Dermis microvascular lymphatic vessel endothelial cell (primary cell): ENCODE results near the gene FAM111A. TPM values are rescaled to one million over a fixed set of nuclear protein-coding genes. Genes with fewer than 3 reads are reported as not detected.
"Not testable (repeated sequence)": the region's sequence is repeated elsewhere in the genome, so short reads cannot be mapped to it uniquely, and the experiment has no call there.

Experiments used
- DNase-seq, 2 donors: peaks; one replicate each; pipeline versions ENCODE4 v3.0.0 to v3.0.0-alpha.2; 2010; ENCODE audit warnings: low read depth in 2 of 2
- total RNA-seq: library from RNA; depleted of rRNA; stranded (reverse); fragments of >200 nt; gene quantifications from 2 replicates; pipeline ENCODE4 v1.2.1, GENCODE V29; 2014

The FAM111A gene
- 46.3 and 47.0 TPM in 2 replicates for total RNA-seq

GRCh38 chr11:59142530-59143507, at the start of gene FAM111A:
Gene FAM111A, plus strand, starts transcription at chr11:59142856. Its CDS starts 6,017 bp downstream, at chr11:59148873.
- peak; percentile 85 to 91 for DNase-seq

- DNase-seq = not testable (repeated sequence)
Measured at GRCh38 chr11:59093576-59093975, 49.1 kb upstream of the FAM111A start.

GRCh38 chr11:59095225-59095624, 47.4 kb upstream of the FAM111A start:
- not testable (repeated sequence) for DNase-seq

GRCh38 chr11:59095972-59096575, 46.6 kb upstream of the FAM111A start:
- DNase-seq = not testable (repeated sequence)

GRCh38 chr11:59097113-59097708, 45.4 kb upstream of the FAM111A start:
- DNase-seq = peak; percentile 40 to 68

- DNase-seq = not testable (repeated sequence)
Measured at GRCh38 chr11:59097938-59098337, 44.7 kb upstream of the FAM111A start.

- DNase-seq = peak in 1 of 2 donors; percentile 23
Measured at GRCh38 chr11:59102259-59102765, 40.3 kb upstream of the FAM111A start.

GRCh38 chr11:59106363-59107336, 36.0 kb upstream of the FAM111A start, which contains the start of gene FAM111B:
Gene FAM111B, plus strand, starts transcription at chr11:59107237. Its CDS starts 2,389 bp downstream, at chr11:59109626.
- peak; percentile 90 to 95 for DNase-seq

GRCh38 chr11:59107721-59108120, 34.9 kb upstream of the FAM111A start:
- DNase-seq = not testable (repeated sequence)

- no peak for DNase-seq
Measured at GRCh38 chr11:59112494-59112893, 30.2 kb upstream of the FAM111A start.

GRCh38 chr11:59114344-59114743, 28.3 kb upstream of the FAM111A start:
- DNase-seq = no peak

GRCh38 chr11:59115553-59115952, 27.1 kb upstream of the FAM111A start:
- DNase-seq = no peak

- no peak for DNase-seq
Measured at GRCh38 chr11:59117774-59118173, 24.9 kb upstream of the FAM111A start.

- no peak for DNase-seq
Measured at GRCh38 chr11:59119826-59120225, 22.8 kb upstream of the FAM111A start.

GRCh38 chr11:59135648-59136461, 6.8 kb upstream of the FAM111A start:
- DNase-seq = peak; percentile 39 to 76

GRCh38 chr11:59136551-59136950, 6.1 kb upstream of the FAM111A start:
- not testable (repeated sequence) for DNase-seq

GRCh38 chr11:59137190-59137589, 5.5 kb upstream of the FAM111A start:
- DNase-seq = no peak

GRCh38 chr11:59138643-59139042, 4.0 kb upstream of the FAM111A start:
- DNase-seq = peak; percentile 38 to 58

GRCh38 chr11:59141191-59141590, 1.5 kb upstream of the FAM111A start:
- no peak for DNase-seq
